GM18909 (cell line): ENCODE measurements around the gene ZNF318.
"Not testable (repeated sequence)": the region's sequence is repeated elsewhere in the genome, so short reads cannot be mapped to it uniquely, and the experiment has no call there.

Source experiments
- ATAC-seq: cut with Tn5 transposase; IDR thresholded peaks from one replicate; pipeline ENCODE4 v1.9.1; 2021; ENCODE audit warnings: mild to moderate bottlenecking; ENCODE audit not compliant: unreplicated experiment, poor library complexity

Gene ZNF318

DNA sequence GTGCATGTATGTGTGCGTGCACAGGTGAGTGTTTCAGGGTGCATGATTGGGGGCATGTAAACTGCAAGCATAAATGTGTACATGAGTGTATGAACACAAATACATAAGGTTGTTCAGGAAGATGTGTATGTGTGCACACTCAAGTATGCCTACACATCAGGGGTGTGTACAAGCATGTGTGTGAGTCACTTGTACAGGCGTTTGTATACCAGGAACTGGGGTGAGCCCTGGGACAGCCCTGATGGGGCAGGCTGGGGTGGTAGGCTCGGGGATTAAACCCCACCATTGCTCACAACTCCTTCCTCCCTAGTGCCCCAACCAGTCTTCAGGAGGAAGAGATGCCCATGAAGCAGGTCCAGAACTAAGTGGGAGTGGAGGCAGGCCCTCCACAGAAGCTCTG lies 65.1 kb downstream of the ZNF318 start:
- ATAC-seq, result no peak

- ATAC-seq, result no peak
These were observed 65.6 kb downstream of the ZNF318 start for GRCh38 chr6:43303751-43304331.

GRCh38 chr6:43303006-43303405 lies 66.4 kb downstream of the ZNF318 start:
- not testable (repeated sequence) for ATAC-seq

DNA sequence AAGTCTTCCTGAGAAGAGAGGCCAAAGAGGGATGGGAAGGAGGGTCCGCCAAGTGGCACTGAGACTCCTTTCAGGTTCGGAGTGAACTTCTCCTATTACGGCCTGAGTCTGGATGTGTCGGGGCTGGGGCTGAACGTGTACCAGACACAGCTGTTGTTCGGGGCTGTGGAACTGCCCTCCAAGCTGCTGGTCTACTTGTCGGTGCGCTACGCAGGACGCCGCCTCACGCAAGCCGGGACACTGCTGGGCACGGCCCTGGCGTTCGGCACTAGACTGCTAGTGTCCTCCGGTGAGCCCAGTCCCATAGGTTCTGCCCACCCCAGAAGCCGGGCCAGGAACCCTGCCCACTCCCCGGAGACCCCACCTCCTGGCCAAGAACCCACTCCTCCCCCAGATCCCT lies 67.3 kb downstream of the ZNF318 start:
- ATAC-seq, result no peak

GRCh38 chr6:43301081-43301870 lies 68.2 kb downstream of the ZNF318 start:
- no peak for ATAC-seq

DNA sequence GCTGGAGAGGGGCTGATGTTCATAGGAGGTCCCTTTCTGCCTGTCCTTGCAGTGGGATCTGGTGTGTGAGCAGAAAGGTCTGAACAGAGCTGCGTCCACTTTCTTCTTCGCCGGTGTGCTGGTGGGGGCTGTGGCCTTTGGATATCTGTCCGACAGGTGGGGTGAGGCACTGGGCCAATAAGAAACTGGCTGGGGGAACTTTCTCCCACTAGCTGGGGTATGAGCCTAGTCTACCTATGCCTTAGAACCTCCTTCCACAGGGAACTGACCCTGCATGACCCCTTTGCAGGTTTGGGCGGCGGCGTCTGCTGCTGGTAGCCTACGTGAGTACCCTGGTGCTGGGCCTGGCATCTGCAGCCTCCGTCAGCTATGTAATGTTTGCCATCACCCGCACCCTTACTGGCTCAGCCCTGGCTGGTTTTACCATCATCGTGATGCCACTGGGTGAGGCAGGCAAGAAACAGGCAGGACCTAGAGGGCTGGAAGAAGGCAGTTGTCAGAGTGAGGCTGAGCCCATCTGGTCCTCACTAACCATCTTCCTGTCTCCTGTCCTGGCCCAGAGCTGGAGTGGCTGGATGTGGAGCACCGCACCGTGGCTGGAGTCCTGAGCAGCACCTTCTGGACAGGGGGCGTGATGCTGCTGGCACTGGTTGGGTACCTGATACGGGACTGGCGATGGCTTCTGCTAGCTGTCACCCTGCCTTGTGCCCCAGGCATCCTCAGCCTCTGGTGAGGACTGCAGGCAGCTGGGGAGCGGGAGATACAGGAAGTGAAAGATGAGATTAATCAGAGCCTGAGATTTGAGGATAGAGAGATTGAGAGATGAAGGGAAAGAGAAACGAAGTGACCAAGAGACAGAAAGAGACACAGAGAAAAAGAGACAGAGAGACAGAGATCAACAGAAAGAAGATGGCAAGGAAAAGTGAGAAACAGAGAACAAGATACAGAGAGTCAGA lies 69.8 kb downstream of the ZNF318 start:
- no peak for ATAC-seq

GRCh38 chr6:43298565-43299337 lies 70.7 kb downstream of the ZNF318 start:
- ATAC-seq, result no peak

DNA sequence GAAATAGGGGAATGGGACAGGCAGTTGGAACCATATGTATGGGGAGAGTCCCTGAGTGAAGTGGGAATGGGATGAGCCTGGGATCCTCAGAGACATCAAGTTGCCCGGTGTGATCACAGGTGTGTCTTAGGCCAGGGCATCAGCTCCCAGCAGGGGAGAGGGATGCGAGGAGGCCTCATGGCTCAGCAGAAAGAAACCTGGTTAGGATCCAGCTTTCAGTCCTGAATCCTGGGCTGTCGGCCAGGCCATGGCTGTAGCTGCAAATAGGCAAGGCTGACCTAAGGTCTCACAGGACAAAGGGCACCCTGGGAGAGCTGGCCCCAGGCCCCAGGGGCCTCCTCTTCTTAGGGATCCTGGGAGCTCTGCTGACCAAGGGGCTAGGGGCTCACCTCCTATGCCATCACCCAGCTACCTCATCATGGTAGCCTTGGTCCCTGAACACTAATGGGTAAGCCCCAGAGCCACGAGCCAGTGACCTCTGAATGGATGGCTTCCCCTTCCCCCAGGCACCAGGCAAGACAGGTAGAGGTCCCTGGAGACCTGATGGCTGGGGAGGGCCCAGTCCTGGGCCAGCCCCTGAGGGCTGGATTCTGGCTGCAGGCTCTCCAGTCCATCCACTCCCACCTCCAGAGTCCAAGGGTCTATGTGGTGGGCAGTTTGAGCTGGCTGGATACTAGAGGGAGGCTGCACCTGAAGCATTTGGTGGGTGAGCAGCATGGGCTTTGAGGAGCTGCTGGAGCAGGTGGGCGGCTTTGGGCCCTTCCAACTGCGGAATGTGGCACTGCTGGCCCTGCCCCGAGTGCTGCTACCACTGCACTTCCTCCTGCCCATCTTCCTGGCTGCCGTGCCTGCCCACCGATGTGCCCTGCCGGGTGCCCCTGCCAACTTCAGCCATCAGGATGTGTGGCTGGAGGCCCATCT lies 71.5 kb downstream of the ZNF318 start, which contains the start of gene SLC22A7:
TSS of gene SLC22A7 (plus strand) at position 617 of the 921 bp plus-strand sequence. CDS start at position 716, 99 bp downstream.
- no peak for ATAC-seq

- ATAC-seq, result no peak
These were observed 72.5 kb downstream of the ZNF318 start for GRCh38 chr6:43296780-43297497.

GRCh38 chr6:43295456-43295855 lies 74.0 kb downstream of the ZNF318 start:
- no peak for ATAC-seq

DNA sequence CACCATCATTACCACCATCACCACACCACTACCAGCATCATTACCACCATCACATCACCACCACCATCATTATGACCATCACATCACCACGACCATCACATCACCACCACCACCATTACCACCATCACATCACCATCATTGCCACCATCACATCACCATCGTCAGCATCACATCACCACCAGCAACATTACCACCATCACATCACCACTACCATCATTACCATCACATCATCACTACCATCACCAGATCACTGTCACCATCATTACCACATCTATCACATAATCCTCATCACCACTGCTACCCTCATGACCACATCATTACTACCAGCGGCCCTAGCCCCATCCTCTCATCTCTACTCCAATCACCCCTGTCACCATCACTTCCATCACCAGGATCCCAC lies 74.9 kb downstream of the ZNF318 start:
- no peak for ATAC-seq

GRCh38 chr6:43293698-43294097 lies 75.7 kb downstream of the ZNF318 start:
- no peak for ATAC-seq

DNA sequence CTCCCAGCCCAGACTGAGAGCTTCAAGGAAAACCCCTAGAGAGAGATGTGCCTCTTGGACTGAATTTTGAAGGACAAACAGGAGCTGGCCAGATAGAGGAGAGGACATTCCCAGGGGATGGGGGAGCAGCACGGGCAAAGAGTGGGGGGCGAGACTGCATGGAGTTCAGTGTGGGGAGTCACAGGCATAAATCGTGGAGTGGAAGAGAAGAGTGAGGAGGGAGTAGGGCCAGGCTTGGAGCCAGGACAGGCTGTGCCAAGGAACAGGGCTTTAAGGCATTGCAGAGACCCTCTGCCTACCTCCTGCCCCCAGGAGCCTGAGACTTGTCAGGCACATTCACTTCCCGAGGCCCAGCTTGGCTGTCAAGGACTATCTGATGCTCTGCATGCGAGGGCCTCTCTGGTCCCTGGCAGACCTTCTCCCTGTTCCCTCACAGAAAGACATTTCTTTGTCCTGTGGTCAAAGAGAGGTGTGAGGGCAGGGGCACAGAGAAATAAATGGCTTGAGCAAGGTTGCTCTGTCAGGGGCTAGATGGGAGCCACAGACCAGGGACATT lies 76.6 kb downstream of the ZNF318 start:
- ATAC-seq, result no peak

GRCh38 chr6:43292341-43292740 lies 77.1 kb downstream of the ZNF318 start:
- no peak for ATAC-seq

DNA sequence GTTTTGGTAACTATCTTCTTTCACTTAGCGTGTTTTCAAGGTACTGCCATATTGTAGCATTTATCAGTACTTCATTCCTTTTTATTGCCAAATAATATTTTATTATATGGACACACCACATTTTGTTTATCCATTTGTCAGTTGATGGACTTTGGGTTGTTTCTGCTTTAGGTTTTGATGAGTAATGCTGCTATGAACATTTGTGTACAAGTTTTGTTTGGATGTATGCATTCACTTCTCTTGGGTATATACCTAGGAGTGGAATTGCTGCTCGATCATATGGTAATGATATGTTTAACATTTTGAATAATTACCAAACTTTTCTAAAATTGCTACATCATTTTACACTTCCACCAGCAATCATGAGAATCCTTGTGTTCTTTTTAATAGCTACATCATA lies 77.7 kb downstream of the ZNF318 start:
- no peak for ATAC-seq

GRCh38 chr6:43290905-43291355 lies 78.5 kb downstream of the ZNF318 start:
- ATAC-seq, result no peak

DNA sequence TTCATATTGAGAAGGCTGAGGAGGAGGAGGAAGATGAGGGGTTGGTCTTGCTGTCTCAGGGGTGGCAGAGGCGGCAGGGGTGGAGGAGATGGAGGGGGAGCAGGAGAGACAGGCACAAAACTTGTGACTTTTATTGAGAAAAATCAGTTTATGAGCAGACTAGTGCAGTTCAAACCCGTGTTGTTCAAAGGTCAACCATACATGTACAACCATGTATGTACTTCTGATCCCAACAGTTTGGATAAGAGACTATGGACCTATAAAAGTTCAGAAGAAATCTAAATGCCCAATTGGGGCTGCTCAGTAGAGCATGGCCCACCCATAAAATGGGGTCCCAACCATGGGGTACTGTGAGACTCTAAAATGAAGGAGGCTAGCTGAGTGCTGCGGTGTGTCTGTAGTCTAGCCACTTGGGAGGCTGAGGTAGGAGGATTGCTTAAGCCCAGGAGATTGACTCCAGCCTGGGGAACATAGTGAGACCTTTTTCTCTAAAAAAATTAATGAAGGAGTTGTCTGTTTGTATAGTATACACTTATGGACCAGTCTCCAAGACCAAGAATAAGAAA lies 79.0 kb downstream of the ZNF318 start:
- no peak for ATAC-seq
